Smooth muscle cell of the brain vasculature (primary cell): Measurements from ENCODE around the gene CLDN19.
"Not testable (repeated sequence)": the region's sequence is repeated elsewhere in the genome, so short reads cannot be mapped to it uniquely, and the experiment has no call there.

Source experiments
- DNase-seq: peaks from one replicate; pipeline ENCODE4 v3.0.0-alpha.2; 2012; ENCODE audit warnings: low read depth, low spot score

The CLDN19 gene

GRCh38 chr1:42738678-42739226 is 1.3 kb downstream of the CLDN19 start:
- no peak for DNase-seq

- no peak for DNase-seq
Observed at GRCh38 chr1:42737986-42738677, 1.9 kb downstream of the CLDN19 start.

- no peak for DNase-seq
Observed at GRCh38 chr1:42737257-42737656, 2.8 kb downstream of the CLDN19 start.

GRCh38 chr1:42736571-42737200 is 3.4 kb downstream of the CLDN19 start:
- DNase-seq: no peak

- DNase-seq: no peak
Observed at GRCh38 chr1:42736152-42736551, 3.9 kb downstream of the CLDN19 start.

- no peak for DNase-seq
Observed at GRCh38 chr1:42735477-42736105, 4.4 kb downstream of the CLDN19 start.

- no peak for DNase-seq
Observed at GRCh38 chr1:42735056-42735455, 5.0 kb downstream of the CLDN19 start.

GRCh38 chr1:42734201-42735035 is 5.6 kb downstream of the CLDN19 start:
- no peak for DNase-seq

GRCh38 chr1:42733415-42734200 is 6.4 kb downstream of the CLDN19 start:
- DNase-seq: no peak

GRCh38 chr1:42732126-42732680 is 7.8 kb downstream of the CLDN19 start:
- no peak for DNase-seq

- DNase-seq: no peak
Observed at GRCh38 chr1:42731585-42731984, 8.5 kb downstream of the CLDN19 start.

GRCh38 chr1:42730988-42731387 is 9.0 kb downstream of the CLDN19 start:
- no peak for DNase-seq

GRCh38 chr1:42730002-42730401 is 10.0 kb downstream of the CLDN19 start:
- DNase-seq: no peak

- DNase-seq: not testable (repeated sequence)
Observed at GRCh38 chr1:42725820-42726219, 14.2 kb downstream of the CLDN19 start.

- DNase-seq: no peak
Observed at GRCh38 chr1:42723511-42723910, 16.5 kb downstream of the CLDN19 start.

GRCh38 chr1:42722403-42722802 is 17.6 kb downstream of the CLDN19 start:
- DNase-seq: not testable (repeated sequence)

- DNase-seq: no peak
Observed at GRCh38 chr1:42721926-42722325, 18.1 kb downstream of the CLDN19 start.

GRCh38 chr1:42720868-42721267 is 19.2 kb downstream of the CLDN19 start:
- DNase-seq: no peak

- DNase-seq: not testable (repeated sequence)
Observed at GRCh38 chr1:42714441-42714840, 25.6 kb downstream of the CLDN19 start.

- no peak for DNase-seq
Observed at GRCh38 chr1:42713293-42713692, 26.7 kb downstream of the CLDN19 start.

- not testable (repeated sequence) for DNase-seq
Observed at GRCh38 chr1:42712808-42713207, 27.2 kb downstream of the CLDN19 start.
